Measurements from ENCODE around the gene PPP4R3B. TPM values are rescaled to one million over a fixed set of nuclear protein-coding genes. Genes with fewer than 3 reads are reported as not detected.

PPP4R3B gene
- total and polyA plus RNA-seq, 2 of the 13 experiments (the other 11 are each of a cell fraction or from before 2014, with no cell fraction given) = 24.2 to 53.0 TPM

- Histone ChIP-seq H3K36me3 (replicated peaks in 1 of 2; ENCODE audit: control insufficient read depth in 1 of 2, insufficient read depth in 2 of 2, low read length in 2 of 2) (peaks cover 2 to 35% of the 10 kb centered on the region in 2 experiments; a peak in 4 of 5 replicates), H3K27ac (ENCODE audit: extremely low read length, insufficient read depth, low read length) (no peak overlapping the region), H3K9ac (ENCODE audit: insufficient read depth, low read depth, low read length) (no peak overlapping the region), H3K79me2 (ENCODE audit: insufficient read depth, low read length) (peaks cover 69% of the 10 kb centered on the region), H4K20me1 (ENCODE audit: insufficient read depth, low read length) (peaks cover 11% of the 10 kb centered on the region; the same call in 1 of the 2 replicates), H3K4me2 (ENCODE audit: low read depth, low read length) (no peak overlapping the region), H3K4me1 (ENCODE audit: insufficient read depth, low read length) (peaks cover 45% of the 10 kb centered on the region), H3K9me3 (ENCODE audit: low read length) (no peaks in the 10 kb centered on the region), H3K27me3 (ENCODE audit: control insufficient read depth in 1 of 2, insufficient read depth in 2 of 2, low read length in 2 of 2) (peaks cover 0 to 4% of the 10 kb centered on the region in 2 experiments; a peak in 1 of 5 replicates), H2AFZ (ENCODE audit: low read length) (no peak overlapping the region), H3K4me3 (replicated peaks in 1 of 3; ENCODE audit: insufficient read depth in 1 of 3, low read depth in 2 of 3, low read length in 3 of 3) (no peak overlapping the region)
- ChIA-PET POLR2A (no interaction called here), CTCF (ENCODE audit: low intra/inter-chr PET ratio, low total read pairs) (no interaction called here)
- in situ Hi-C loops (cut with HindIII; ENCODE audit: extremely low pct_ligation_motif_present, low pct_unique_long_range_greater_than_20kb) (no loop called here), intact Hi-C loops (cut with micrococcal nuclease; ENCODE audit: unreplicated experiment) (no loop called here)
- FAIRE-seq (no peak), ATAC-seq (no peak), DNase-seq (ENCODE audit: low spot score) (no peak)
- no TSS peak for BruUV-seq (replicated peaks)
- WGBS (ENCODE audit: low lambda C conversion rate) = 92% methylated on average over 1 of the region's 1 CpG
- TF ChIP-seq HNRNPL (IDR thresholded peaks at IDR 0.05; ENCODE audit: low read depth, low read length) (no peak), MAFF (IDR thresholded peaks at IDR 0.05; ENCODE audit: low read depth, low read length) (0 out of 2 replicates have a peak, but pooled peaks have one; percentile 16), FOSL1 (CRISPR knock-in tag; IDR thresholded peaks at IDR 0.05; ENCODE audit: borderline replicate concordance) (no peak), ZC3H13 (CRISPR knock-in tag; IDR thresholded peaks at IDR 0.05) (no peak), NFYC (CRISPR knock-in tag; IDR thresholded peaks at IDR 0.05) (no peak), ZNF121 (CRISPR knock-in tag; IDR thresholded peaks at IDR 0.05) (peak; percentile 68), FOXO1 (CRISPR knock-in tag; IDR thresholded peaks at IDR 0.05) (no peak), MXD3 (CRISPR knock-in tag; IDR thresholded peaks at IDR 0.05) (no peak), MAFK (conservative IDR thresholded peaks at IDR 0.05 in 1 of 2, IDR thresholded peaks at IDR 0.05 in 1 of 2; ENCODE audit: low read length in 2 of 2) (0 out of 4 replicates have a peak, but pooled peaks of 1 of the 2 experiments have one; percentile 17), KIAA2018 (CRISPR knock-in tag; IDR thresholded peaks at IDR 0.05; ENCODE audit: borderline replicate concordance) (no peak), ZEB1 (IDR thresholded peaks at IDR 0.05; ENCODE audit: insufficient replicate concordance, low read depth) (no peak), PBX3 (CRISPR knock-in tag; IDR thresholded peaks at IDR 0.05; ENCODE audit: borderline replicate concordance) (no peak), PHB2 (IDR thresholded peaks at IDR 0.05; ENCODE audit: partially characterized antibody) (no peak), SIX1 (CRISPR knock-in tag; IDR thresholded peaks at IDR 0.05; ENCODE audit: borderline replicate concordance) (no peak), ZNF17 (CRISPR knock-in tag; IDR thresholded peaks at IDR 0.05) (no peak), HOXA3 (CRISPR knock-in tag; IDR thresholded peaks at IDR 0.05) (no peak)
Observed at GRCh38 chr2:55611997-55612396, 5.4 kb downstream of the PPP4R3B start.
